ENCODE data around the gene PRSS8.

PRSS8 gene

GRCh38 chr16:31099860-31100638 is 35.5 kb downstream of the PRSS8 start:
- no peak for DNase-seq

GRCh38 chr16:31094424-31095120 is 41.0 kb downstream of the PRSS8 start, which contains the start of gene VKORC1:
Gene VKORC1, minus strand, starts transcription at chr16:31094797. Its CDS starts 68 bp downstream, at chr16:31094729.
- DNase-seq, result peak; percentile 81

DNA sequence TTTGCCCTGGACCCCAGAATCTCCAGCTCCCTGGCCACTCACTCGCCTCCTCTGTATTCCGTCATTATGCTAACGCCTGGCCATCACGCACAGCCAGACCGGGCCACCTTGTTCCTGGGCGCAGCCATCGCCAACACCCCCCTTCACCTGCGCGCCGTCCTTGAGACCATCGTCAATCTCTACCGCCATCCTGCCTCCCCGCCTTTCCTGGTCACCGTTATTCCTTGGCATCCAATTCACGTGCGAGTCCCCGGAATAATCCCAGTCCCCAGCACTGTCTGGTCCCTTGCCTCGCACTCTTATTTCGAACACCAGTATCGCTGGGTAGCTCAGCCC is 41.5 kb downstream of the PRSS8 start:
- DNase-seq, result no peak

DNA sequence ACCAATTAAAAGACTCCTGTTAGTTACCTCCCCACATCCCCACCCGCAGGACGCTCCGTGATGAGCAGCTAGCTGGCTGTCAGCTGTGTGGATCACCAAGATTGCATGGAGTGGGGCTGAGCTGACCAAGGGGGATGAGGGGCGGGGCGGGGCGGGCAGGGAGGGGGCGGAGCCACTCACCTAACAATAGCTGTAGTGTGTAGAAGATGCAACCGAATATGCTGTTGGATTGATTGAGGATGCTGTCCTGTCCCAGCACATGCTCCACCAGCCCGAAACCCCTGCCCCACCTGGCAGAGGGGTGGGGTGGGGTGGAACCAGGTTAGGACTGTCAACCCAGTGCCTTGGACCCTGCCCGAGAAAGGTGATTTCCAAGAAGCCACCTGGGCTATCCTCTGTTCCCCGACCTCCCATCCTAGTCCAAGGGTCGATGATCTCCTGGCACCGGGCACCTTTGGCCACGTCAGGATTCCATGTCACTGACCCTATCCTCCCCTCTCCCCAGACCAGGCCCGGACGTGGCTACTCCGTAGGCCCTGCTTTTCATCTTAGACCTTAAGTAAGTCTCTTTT is 42.3 kb downstream of the PRSS8 start:
- no peak for DNase-seq

DNA sequence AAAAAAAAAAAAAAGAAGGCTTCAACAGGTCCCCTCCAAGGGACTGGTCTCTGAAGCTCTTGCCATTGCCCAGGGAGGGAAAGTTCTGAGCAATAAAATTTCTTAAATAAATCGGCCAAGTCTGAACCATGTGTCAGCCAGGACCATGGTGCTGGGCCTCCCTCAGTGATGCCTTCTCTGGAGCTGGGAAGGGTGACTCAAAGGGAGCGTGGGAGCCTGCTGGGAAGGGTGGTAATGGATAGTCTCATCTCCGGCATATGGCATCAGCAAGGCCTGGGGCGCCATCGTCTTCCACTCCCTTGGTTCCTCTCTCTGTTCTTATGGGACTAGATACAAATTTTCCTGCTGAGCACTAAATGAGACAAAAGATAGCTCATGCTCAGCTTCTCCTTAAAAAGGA is 43.2 kb downstream of the PRSS8 start:
- no peak for DNase-seq

- DNase-seq, result no peak
Observed at GRCh38 chr16:31090540-31090939, 45.0 kb downstream of the PRSS8 start.

DNA sequence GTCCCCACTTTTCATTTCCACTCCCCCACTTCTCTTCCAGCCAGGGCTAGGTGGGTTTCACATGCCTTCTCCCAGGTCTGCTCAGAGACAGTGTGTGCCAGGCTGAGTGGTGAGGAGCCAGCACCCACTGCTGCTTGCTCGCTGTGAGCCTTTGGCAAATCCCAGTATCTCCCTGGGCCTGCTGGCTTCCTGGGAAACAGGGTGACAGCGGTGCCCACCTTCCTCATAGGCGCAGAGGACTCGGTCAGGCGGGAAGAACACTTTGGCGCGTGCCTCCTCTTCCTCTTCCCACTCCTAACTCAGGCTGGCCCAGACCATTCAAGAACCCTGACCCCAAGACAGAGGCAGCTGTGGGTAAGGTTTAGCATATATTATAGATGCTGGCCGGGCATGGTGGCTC is 46.3 kb downstream of the PRSS8 start:
- no peak for DNase-seq

- DNase-seq, result no peak
Observed at GRCh38 chr16:31088459-31089183, 46.9 kb downstream of the PRSS8 start, which contains the start of gene PRSS53. Gene PRSS53, minus strand, starts transcription at chr16:31088943. Its CDS starts 134 bp downstream, at chr16:31088809.

DNA sequence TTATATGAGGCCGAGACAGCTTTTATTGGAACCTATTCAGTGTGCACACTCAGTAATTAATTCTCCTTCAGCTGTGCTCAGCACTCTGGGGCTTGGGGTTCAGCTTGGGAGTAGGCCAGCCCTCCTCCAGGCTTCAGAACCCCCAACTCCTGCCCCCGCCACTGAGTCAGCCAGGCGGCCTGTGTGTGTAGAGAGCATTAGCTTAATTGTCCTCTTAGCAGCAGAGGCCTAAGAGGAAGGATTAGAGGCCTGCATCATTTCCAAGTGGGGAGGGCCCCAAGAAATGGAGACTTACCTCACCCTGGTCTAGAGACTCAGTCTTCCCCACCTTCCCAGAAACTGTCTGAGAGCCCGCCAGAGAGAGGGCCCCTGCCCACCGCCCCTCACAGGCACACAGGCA is 47.6 kb downstream of the PRSS8 start:
- DNase-seq, result no peak

- no peak for DNase-seq
Observed at GRCh38 chr16:31087481-31087880, 48.0 kb downstream of the PRSS8 start.

DNA sequence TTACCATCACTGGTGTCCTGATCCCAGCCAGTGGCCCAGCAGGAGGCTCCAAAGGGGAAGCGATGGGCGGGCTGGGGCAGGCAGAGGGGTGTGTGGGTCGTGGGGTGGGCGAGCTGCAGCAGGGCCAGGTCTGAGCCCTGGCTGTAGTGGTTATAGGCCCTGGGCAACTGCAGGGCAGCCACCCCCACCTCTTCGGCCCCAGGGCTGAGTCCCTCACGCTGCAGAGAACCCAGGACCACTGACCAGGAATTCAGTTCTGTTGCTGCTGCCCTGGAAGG is 49.0 kb downstream of the PRSS8 start:
- no peak for DNase-seq

- no peak for DNase-seq
Observed at GRCh38 chr16:31085873-31086628, 49.5 kb downstream of the PRSS8 start.

GRCh38 chr16:31085411-31085810 is 50.1 kb downstream of the PRSS8 start:
- no peak for DNase-seq

GRCh38 chr16:31084584-31085302 is 50.8 kb downstream of the PRSS8 start:
- DNase-seq, result no peak

- DNase-seq, result no peak
Observed at GRCh38 chr16:31083981-31084380, 51.5 kb downstream of the PRSS8 start.

- no peak for DNase-seq
Observed at GRCh38 chr16:31083556-31083955, 52.0 kb downstream of the PRSS8 start.

DNA sequence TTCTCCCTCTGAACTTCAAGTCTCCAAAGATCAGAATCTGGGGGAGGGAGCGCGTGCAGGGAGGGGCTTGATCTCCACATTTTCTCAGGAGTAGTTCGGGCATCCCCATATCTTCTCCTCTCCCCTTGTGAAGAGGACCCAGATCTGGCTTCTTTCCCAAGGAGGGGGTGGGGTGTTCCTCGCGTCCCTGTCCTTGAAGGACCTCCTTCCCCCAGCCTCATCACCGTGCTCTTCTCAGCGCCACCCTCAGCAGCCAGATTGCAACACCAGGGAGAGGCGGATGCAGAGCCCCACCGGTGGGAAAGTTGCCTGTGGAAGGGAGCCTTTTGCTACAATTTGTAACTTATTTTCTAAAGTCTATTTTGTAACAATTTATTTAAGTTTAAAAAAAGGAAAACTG is 52.4 kb downstream of the PRSS8 start:
- DNase-seq, result no peak

DNA sequence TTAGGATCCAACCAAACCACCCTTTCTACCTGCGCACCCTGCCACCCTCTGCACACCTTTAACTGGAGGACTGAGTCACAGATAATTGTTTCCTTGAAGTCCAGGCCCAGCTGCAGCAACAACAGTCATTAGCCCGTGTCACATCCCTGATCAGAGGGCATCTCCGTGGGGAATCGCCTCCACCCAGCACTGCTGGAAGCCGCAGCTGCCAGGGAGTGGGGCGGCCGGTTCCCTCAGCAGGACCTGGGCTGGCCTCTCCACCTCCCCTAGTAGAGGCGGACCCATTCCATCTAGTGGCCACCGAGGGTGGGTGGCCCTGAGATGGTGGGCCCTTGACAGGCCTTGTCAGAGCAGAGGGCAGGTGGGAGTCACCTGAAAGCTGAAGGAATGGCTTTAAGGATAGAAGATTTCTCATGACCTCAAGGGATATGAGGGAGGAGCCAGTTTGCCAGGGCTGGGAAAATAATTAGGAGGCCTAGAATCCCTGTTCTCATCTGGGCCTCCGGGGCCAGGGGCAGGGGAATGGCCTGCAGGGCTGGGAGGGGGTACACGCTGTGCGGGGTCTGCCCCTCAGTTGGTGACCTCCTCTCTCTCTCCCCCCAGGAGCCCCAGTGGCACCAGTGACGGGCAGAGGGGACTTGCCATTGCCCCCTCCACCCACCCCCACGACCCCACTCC is 53.0 kb downstream of the PRSS8 start:
- DNase-seq, result no peak

All from effector CD4-positive, alpha-beta T cell (primary cell).